ENCODE results near the gene CLDN6.
"Not testable (repeated sequence)": the region's sequence is repeated elsewhere in the genome, so short reads cannot be mapped to it uniquely, and the experiment has no call there.

The CLDN6 gene

DNA sequence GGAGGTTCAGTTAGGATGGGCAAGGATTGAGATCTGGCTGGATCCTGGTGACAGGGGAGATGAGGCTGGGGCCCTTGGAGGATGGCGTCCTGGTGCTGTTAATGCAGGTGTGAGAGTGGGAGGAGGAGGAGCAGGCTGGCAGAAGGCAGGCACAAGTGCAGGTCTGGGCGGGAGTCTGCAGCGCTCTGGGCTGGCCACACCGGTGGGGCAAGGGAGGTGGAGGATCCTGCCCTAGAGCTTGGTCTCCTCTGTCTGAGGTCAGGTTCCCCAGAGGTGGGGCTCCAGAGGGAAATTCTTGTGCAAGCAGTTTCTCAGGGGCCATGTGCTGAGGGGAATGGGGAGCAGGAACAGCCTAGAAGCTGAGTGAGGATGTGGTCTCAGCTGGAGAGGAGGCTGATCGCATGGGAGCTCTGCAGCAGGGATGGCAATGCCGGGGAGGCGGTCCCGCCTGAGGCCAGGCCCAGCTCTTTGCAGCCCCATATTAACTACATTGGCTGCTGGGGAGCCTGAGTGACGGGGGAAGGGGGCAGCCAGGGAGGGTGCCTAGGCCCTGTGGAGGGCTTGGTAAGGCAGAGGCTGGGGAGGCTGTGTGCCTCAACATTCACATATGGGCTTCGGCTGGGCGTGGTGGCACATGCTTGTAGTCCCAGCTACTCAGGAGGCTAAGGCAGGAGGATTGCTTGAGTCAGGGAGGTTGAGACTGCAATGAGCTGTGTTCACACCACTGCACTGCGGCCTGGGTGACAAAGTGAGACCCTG is 34.8 kb upstream of the CLDN6 start:
- not testable (repeated sequence) for DNase-seq (ENCODE audit: insufficient read length, low spot score)
- peak; percentile 4 for FAIRE-seq

DNA sequence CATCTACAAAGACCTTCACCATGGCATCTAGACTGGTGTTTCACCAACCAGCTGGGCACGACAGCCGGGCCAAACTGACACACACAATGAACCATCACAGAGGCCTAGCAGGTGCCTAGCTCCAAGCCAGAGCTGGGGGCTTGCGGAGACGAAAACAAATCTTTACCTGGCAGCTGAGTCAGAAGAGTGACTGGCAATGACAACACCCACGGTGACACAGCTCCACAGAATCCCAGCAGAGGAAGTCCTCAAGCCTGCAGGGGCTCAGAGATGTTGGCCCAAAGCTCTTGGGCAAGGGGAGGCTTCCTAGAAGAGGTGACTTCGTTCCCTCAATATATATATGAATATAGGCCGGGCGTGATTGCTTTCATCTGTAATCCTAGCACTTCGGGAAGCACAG is 33.5 kb upstream of the CLDN6 start:
- FAIRE-seq (no peak), DNase-seq (ENCODE audit: insufficient read length, low spot score) (no peak)

DNA sequence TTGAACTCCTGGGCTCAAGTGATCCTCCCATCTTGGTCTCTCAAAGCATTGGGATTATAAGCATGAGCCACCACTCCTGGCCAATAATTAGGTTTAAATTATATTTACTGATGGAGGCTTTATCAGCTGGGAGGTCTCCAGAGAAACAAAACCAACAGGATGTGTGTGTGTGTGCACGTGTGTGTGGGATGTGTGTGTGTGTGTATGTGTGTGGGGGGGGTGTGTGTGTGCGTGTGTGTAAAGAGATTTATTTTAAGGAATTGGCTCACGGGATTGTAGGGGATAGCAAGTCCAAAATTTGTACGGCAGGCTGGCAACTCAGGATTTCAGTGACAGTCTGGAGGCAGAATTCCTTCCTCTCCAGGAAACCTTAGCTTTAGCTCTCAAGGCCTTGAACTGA is 33.0 kb upstream of the CLDN6 start:
- DNase-seq (ENCODE audit: insufficient read length, low spot score) (no peak), FAIRE-seq (peak; percentile 58)

DNA sequence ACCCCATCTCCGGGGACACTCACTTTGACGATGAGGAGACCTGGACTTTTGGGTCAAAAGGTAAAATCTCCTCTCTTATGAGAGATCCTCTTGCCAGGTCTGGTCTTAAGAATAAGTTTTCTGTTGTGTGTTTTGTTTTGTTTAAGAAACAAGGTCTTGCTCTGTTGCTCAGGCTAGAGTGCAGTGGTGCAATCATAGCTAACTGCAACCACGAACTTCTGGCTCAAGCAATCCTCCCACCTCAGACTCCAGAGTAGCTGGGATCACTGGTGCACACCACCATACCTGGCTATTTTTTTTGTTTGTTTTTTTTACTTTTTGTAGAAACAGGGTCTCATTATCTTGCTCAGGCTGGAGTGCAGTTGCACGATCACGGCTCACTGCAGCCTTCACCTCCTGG is 32.5 kb upstream of the CLDN6 start:
- FAIRE-seq = no peak
- DNase-seq (ENCODE audit: insufficient read length, low spot score) = no peak

DNA sequence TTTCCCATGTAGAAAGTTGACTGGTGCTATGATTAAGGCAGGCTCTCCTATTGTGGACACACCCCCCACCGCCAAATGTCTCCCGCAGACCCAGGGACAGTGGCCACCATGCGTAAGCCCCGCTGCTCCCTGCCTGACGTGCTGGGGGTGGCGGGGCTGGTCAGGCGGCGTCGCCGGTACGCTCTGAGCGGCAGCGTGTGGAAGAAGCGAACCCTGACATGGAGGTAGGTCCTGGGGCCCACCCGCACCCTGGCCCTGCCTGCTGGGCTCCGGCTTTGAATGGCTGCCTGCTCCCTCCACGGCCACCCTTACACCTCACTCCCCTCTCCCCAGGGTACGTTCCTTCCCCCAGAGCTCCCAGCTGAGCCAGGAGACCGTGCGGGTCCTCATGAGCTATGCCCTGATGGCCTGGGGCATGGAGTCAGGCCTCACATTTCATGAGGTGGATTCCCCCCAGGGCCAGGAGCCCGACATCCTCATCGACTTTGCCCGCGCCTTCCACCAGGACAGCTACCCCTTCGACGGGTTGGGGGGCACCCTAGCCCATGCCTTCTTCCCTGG is 32.0 kb upstream of the CLDN6 start:
- FAIRE-seq (no peak), DNase-seq (ENCODE audit: insufficient read length, low spot score) (no peak)

DNA sequence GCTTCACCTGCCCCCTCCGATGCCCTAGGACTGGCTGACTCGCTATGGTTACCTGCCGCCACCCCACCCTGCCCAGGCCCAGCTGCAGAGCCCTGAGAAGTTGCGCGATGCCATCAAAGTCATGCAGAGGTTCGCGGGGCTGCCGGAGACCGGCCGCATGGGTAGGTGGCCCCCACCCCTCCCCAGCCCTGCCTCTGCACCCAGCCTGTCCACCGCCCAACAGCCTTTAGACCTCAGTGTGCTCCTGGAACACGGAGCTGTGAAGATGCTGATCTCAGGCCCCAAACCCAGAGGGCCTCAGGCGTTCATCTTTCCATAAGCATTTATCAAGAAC is 29.4 kb upstream of the CLDN6 start:
- no peak for DNase-seq (ENCODE audit: insufficient read length, low spot score)
- FAIRE-seq = no peak

DNA sequence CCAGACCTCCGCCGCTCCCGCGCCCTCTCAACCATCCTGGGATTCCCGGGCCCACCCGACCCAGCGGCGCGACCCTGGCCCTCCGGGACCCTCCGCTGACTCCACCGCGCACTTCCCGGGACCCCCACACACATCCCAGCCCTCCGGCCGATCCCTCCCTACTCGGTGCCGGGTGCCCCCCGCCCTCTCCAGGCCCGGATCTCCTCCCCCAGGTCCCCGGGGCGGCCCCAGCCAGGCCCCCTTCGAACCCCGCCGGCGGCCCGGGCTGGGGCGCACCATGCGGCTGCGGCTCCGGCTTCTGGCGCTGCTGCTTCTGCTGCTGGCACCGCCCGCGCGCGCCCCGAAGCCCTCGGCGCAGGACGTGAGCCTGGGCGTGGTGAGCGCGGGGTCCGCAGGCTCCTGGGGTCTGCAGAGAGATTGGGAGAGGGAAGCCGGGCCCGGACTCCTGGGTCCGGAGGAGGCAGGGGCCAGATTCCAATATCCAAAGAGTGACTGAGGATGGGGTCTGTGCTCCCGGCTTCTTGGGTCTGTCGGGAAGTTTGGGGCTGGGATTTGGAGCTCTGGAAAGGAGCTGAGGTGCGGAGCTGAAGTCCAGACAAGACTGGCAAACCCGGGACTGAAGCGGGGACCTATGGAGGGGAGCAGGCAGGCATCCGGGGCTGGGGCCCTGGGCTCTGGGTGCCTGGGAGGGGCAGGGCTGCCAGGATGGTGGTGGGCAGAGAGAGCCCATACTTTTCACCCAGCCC is 28.8 kb upstream of the CLDN6 start:
- DNase-seq (ENCODE audit: insufficient read length, low spot score) = no peak
- FAIRE-seq = no peak

DNA sequence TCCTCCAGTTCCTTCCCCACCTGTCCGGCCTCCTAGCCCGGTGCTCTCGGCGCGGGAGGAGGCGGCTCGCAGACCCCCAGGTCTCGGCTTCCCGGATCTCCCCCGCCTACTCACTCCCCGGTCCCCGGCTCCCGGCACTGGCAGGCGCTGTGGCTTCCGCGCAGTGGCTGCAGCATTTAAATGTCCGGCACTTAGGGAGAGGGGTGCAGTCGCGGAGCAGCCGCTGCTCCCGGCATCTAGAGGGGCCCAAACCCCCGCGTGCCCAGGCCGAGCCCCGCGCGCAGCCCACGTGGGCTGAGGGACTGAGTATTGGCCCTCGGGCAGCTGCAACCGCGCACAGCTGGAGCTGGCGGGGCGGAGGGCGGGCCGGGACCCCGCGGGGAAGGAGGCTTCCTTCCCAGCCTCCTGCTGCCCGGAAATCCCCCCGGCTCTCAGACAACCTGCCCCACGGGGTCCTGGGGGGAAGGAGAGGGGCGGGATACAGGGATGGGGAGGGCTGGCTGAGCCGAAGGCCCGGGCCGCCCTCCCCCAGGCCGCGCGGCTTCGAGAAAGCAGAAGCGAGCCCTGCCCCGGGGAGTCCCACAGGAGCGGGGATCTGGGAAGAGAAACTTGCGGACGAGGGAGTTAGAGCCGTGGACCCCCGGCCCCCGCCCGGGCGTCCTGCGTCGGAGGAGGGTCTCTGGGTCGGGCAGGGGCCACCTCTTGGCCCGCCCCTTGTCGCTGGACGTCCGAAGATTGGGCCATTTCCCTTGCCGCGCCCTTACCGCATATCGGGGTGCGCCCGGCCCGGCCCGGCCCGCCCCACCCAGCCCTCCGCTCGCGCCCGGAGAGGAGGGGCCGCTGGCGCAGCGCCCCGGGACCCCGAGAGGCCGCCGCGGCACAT is 28.0 kb upstream of the CLDN6 start, which contains the start of gene MMP25:
Gene MMP25 (plus strand): TSS at position 804 of the 883 bp plus-strand sequence. CDS start 357 bp downstream, outside the sequence.
- FAIRE-seq (no peak), DNase-seq (ENCODE audit: insufficient read length, low spot score) (peak; percentile 31)

DNA sequence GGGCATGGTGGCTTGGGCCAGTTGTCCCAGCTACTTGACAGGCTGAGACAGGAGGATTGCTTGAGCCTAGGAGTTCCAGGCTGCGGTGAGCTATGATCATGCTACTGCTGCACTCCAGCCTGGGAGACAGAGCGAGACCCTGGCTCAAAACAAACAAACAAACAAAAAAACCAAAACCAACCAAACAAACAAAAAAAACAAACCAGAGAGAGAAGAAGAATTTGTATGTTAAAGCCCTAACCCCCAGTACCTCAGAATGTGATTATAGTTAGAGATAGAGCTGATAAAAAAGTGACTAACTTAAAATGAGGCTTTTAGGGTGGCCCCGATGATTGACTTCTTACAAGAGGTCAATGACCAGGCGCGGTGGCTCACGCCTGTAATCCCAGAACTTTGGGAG is 26.7 kb upstream of the CLDN6 start:
- FAIRE-seq (no peak), DNase-seq (ENCODE audit: insufficient read length, low spot score) (no peak)

DNA sequence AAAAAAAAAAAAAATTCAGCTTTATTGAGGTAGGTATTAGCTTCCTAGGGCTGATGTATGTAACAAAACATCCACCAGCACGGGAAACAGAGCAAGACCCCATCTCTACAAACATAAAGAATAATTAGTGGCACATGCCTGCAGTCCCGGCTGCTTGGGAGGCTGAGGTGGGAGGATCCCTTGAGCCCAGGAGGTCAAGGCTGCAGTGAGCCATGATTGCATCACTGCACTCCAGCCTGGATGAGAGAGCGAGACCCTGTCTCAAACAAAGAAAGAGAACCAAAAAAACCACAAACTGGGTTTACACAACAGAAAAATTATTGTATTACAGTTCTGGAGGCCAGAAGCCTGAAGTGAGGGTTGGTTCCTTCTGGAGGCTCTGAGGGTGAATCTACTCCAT is 24.4 kb upstream of the CLDN6 start:
- FAIRE-seq (no peak), DNase-seq (ENCODE audit: insufficient read length, low spot score) (no peak)

DNA sequence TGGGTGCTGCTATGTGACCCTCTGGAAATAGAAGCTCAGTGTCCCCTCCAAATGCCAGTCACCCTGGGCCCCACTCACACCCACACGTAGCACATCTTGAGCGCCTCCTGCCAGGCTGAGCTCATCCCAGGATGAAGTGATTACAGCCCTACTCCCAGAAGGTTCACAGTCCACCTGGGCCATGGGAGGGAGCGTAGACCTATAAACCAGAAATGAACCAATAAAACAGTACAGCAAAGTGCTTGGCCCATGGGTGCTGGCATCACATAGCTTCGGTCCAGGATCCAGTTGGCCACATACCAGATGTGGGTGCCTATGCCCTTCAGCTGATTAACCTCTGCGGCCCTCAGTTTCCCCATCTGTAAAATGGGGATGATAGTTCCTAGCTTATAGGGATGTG is 20.9 kb upstream of the CLDN6 start:
- DNase-seq (ENCODE audit: insufficient read length, low spot score) (no peak), FAIRE-seq (no peak)

DNA sequence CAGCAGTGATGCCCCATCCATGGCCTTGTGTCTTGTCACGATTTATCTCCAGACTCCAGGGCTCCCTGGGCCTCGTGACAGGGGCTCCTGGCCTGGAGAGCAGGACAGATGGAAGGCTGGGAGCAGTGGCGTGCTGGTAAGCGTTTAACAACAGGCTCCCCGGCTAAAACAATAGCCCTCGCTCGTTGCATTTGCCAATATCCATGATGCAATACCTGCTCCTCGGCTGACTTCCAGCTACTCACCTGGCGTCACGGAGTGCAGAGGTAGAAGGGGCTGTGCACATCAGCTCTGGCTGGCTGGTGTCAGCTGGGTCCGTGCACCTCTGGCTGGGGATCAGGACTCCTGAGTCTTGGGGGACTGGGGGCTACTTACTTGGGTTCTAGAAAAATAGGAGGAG is 20.3 kb upstream of the CLDN6 start:
- FAIRE-seq = no peak
- DNase-seq (ENCODE audit: insufficient read length, low spot score) = no peak

DNA sequence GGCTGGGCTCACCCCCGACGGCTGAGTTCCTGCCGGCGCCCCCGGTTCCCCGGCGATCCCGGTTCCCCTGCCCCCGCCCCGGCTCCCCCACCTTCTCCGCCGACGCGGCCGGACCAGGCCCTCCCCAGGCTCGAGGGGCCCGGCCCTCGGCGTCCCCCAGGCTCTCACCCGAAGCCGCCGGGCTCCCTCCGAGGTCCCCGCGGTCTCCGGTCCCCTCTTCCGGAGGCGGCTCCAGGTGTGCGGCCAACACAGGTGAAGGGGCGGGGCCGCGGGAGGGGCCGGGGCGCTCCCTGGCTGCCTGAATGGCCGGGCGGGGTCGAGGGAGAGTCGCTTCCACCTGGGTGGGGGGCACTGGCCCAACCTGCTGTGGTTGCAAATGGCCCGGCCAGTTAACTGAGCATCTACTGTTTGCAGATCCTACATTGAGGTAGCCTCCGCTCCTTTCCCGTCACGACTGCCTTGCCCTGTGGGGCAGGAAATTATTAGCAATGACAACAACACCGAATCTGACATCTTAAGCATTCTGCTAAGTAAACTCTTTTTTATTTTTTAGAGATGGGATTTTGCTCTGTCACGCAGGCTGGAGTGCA is 18.8 kb upstream of the CLDN6 start, which contains the start of gene BICDL2:
Gene BICDL2 (minus strand): TSS at position 219 of the 590 bp plus-strand sequence. CDS start 1,448 bp downstream, outside the sequence.
- FAIRE-seq = no peak
- DNase-seq (ENCODE audit: insufficient read length, low spot score) = no peak

DNA sequence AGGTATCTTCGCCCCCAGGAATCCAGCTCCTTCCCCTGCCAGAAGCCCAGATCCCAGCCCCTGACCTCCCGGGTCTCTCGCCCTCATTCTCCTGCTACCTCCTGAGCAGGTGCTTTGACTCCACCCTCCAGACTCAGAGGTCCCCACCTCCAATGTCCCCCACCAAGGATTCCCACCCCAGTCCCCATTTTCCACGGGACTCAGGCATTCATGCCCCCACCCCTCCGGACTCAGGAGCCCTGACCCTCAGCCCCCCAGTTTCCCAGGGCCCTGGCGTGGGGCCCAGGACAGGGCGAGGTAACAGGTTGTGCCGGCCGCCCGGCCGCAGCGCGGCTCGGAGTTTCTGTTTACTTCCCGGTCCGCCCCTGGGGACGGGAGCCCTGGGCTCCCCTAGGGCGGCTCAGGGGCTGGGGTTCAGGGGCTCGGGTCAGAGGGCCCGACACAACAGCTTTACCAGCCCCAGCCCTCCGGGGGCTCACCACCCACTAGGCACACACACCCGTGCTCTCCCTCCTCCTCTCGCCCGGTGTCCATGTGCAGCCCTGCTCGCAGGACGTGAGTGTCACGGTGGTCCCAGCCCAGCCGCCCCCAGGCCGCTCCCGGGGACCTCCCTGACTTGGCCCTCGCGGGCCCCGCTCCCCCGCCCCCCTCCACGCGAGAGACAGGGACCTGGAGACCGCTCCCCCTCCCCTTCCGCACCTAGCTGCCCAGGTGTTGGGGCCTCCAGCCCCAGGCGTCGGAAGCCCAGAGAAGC is 18.2 kb upstream of the CLDN6 start:
- DNase-seq (ENCODE audit: insufficient read length, low spot score) (no peak), FAIRE-seq (no peak)

DNA sequence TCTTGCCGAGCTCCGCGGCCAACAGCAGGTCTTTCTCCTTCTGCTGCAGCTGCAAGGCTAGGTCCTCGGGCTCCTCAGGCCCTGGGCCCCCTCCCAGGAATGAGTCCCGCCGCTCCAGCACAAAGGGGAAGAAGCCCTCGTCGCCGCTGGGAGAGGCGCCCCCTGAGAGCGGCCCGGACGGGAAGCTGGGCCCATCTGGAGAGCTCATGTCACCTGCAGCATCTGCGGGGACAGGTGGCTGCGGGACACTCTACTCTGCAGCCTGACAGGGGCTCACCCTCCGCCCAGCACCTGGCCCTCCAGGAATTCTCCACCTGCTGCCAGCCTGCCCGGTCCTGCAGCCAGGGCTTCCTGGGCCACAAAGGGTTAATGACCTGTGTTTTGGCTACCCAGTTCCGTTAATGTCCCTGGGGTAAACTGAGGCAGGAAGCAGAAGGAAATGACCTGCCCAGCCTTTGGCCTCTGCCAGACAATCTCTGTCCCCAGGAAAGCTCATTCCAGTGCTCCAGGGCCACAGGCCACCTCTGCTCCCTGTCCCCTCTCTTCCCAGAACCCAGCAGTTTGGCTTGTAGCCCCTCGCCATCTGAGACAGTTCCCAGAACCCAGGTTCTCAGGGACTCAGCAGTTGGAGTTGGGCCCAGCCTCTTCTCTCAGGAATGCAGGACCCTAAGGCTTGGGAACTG is 17.4 kb upstream of the CLDN6 start:
- DNase-seq (ENCODE audit: insufficient read length, low spot score) (no peak), FAIRE-seq (no peak)

DNA sequence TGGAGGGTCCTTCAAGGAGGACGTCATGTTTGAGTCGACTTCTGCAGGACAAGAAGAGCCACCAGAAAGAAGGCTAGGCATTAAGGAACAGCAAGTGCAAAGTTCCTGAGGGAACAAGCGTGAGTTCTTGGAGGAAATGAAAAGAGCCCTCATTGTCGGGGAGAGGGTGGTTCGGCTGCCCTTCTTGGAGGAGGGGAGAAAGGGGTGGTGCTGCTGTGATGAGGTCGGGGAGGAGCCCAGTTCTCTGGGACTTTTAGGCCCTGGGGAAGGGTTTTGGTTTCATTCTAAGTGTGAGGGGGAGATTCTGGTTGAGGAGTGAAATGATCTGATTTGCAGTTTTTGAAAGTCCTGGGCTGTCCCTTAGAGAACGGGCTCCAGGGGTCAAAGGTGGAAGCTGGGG is 14.6 kb upstream of the CLDN6 start:
- FAIRE-seq = no peak

DNA sequence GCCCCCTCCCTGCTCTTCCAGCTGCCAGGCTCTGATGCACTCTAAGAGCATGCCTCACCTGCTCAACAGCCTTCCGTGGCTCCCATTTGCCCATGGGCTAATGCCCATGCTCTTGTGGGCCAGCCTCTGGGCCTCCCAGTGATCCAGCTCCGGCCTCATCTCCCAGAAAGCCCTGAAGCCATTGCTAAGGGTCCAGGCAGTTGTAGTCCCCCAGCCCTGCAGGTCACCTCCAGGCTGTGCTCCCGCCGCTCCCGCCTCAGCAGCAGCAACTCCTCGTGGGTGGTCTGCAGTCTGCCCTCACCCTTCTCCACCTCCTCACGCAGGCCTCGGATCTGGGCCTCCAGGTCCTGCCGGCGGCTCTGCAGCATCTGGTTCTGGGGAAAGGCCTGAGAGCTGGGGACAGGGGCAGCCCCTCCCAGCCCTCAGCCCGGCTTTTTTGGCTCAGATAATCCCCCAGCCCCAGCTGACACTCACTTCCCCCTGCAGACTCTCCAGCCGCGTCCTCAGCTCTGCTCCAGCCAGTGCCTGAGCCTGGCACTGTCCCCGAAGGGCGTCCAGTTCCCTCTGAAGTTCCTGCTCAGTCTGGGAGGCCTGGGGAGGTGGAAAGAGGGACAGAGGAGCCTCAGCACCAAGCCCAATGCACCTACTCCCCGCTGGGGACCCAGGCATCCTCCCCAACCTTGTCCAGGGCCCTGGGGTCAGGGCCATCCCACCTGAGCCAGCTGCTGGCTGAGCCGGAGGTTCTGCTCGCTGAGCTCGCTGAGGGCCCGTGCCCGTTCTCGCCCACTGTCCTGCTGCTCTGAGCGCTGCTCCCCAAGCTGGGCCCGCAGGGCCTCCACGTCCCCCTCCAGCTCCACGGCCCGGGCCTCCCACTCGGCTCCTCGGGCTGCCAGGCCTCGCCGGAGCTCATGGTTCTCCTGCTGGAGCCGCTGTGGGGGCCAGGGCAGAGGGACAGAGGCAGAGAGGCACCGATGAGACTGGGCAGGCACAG is 12.5 kb upstream of the CLDN6 start:
- FAIRE-seq (no peak), DNase-seq (ENCODE audit: insufficient read length, low spot score) (no peak)

More for the DNA sequence above, 14.6 kb upstream of the CLDN6 start:
- DNase-seq (ENCODE audit: insufficient read length, low spot score) = no peak

Measured in HTR-8/SVneo (cell line).